22Rv1 (cell line): Measurements from ENCODE around the gene C1QTNF12.

ENCODE experiments used
- CTCF ChIP-seq: fragments of 450-650 bp; IDR thresholded peaks from 2 replicates; pipeline ENCODE4 v1.5.1; 2017; ENCODE audit warnings: mild to moderate bottlenecking
- ZFX ChIP-seq: fragments of 450-650 bp; IDR thresholded peaks from 2 replicates; pipeline ENCODE4 v1.6.1; 2017; ENCODE audit warnings: antibody characterized with exemption, borderline replicate concordance

GRCh38 chr1:1212780-1213344 lies 33.7 kb downstream of the C1QTNF12 start:
- TF ChIP-seq CTCF (no peak), ZFX (no peak)
